Stimulated activated CD8-positive, alpha-beta memory T cell treated with anti-CD3 and anti-CD28 coated beads, Interleukin-12 subunit alpha, Interleukin-12 subunit beta, amount 100 ng/mL, for 24 hours (primary cell): ENCODE measurements around the gene UBE2Z.

Experiments used
- DNase-seq: peaks from one replicate; pipeline ENCODE4 v3.0.0-alpha.2; 2020; ENCODE audit errors: extremely low read depth

The UBE2Z gene

GRCh38 chr17:48960834-48961515, 52.8 kb downstream of the UBE2Z start:
- DNase-seq = no peak

DNA sequence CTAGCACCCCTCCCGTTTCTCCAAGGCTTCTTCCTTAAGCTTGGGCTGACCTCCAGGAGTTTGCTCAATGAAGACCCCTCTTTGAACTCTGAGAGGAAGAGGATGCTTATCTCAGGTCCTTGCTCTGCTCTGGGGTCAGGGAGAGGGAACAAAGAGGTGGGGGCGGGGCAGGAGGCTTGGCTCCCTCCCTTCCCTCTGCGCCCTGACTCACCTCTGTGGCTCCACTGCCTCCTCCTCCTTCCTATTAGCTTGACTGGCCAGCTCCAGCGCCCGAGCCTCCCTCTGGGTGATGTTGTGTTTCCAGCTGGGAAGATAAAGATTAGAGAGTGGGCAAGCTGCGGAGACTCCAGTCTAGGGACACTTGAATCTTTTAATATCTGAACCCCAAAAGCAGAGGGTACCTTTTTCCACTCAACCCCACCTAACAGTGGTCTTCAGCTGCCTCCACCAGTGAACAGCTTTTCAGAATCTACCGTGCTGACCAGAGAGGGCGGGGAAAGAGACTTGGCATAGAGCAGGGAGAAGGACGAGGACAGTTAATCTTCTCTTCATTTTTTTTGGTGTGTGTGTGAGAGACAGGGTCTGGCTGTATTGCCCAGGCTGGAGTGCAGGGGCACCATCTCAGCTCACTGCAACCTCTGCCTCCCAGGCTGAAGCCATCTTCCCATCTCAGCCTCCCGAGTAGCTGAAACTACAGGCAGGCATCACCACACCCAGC, 53.5 kb downstream of the UBE2Z start:
- DNase-seq = no peak

GRCh38 chr17:48970224-48970623, 62.0 kb downstream of the UBE2Z start:
- no peak for DNase-seq

GRCh38 chr17:48970865-48971687, 62.9 kb downstream of the UBE2Z start:
- DNase-seq = no peak

GRCh38 chr17:48972749-48973097, 64.5 kb downstream of the UBE2Z start:
- DNase-seq = no peak

DNA sequence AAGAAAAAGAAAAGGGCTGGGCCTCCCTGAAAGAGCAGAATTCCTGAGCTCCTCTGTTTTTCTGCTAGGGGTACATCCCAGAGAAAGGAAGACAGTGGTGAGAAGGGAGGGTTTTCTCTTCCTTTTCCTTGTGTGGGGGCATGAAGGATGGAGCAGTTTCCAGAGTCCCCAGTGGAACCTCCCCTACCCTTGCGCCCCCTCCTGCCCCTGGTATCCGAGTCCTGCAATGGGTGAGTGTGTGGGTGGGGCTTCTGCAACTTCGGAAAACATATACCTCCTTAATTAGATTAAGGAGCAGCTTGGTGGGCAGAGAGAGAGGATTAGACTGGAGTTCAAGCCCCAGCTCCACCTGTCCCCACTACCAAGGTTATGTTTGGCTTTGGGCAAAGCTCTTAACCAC, 65.6 kb downstream of the UBE2Z start:
- DNase-seq = no peak
